DOHH2 (cell line): ENCODE measurements around the gene SLC39A11.

Source experiments
- H3F3A ChIP-seq: fragments of 200-600 bp; sonication (generic), shearing (Covaris generic); 2 replicates; pipeline ENCODE4 v1.6.0; 2016; ENCODE audit warnings: antibody characterized with exemption, mild to moderate bottlenecking; ENCODE audit not compliant: control insufficient read depth, insufficient read depth
- H3K27ac ChIP-seq: fragments of 200-600 bp; sonication (generic); 2 replicates; pipeline ENCODE4 v1.5.1; 2014; ENCODE audit warnings: low read depth, mild to moderate bottlenecking, low read length, moderate library complexity
- H3K27me3 ChIP-seq: fragments of 200-600 bp; sonication (generic); 2 replicates; pipeline ENCODE4 v1.6.1; 2014; ENCODE audit warnings: mild to moderate bottlenecking, low read length, mixed read lengths; ENCODE audit not compliant: control insufficient read depth
- H3K36me3 ChIP-seq: fragments of 200-600 bp; sonication (generic); 2 replicates; pipeline ENCODE4 v1.6.1; 2014; ENCODE audit warnings: mild to moderate bottlenecking, low read length, moderate library complexity, mixed read lengths; ENCODE audit not compliant: control insufficient read depth
- H3K4me1 ChIP-seq: fragments of 200-600 bp; sonication (generic); 2 replicates; pipeline ENCODE4 v1.6.1; 2014; ENCODE audit warnings: mild to moderate bottlenecking, low read length, mixed read lengths; ENCODE audit not compliant: control insufficient read depth
- H3K4me2 ChIP-seq: fragments of 200-600 bp; sonication (generic); 2 replicates; pipeline ENCODE4 v1.6.0; 2014; ENCODE audit warnings: mild to moderate bottlenecking, low read length, moderate library complexity
- H3K4me3 ChIP-seq: fragments of 200-600 bp; sonication (generic); 2 replicates; pipeline ENCODE4 v1.5.1; 2014; ENCODE audit warnings: mild to moderate bottlenecking, low read length, mixed read lengths
- H3K79me2 ChIP-seq: fragments of 200-600 bp; sonication (generic); 2 replicates; pipeline ENCODE4 v1.6.1; 2014; ENCODE audit warnings: mild to moderate bottlenecking, low read length, mixed read lengths; ENCODE audit not compliant: control insufficient read depth
- H3K9me2 ChIP-seq: fragments of 200-600 bp; sonication (generic); replicated peaks from 2 replicates; pipeline ENCODE4 v1.6.1; 2014; ENCODE audit warnings: mild to moderate bottlenecking, low read length, mixed read lengths; ENCODE audit not compliant: control insufficient read depth
- H3K9me3 ChIP-seq: fragments of 200-600 bp; sonication (generic); 2 replicates; pipeline ENCODE4 v1.6.1; 2014; ENCODE audit warnings: antibody characterized with exemption, low read length, mixed read lengths; ENCODE audit not compliant: control insufficient read depth, insufficient read depth
- H4K20me1 ChIP-seq: fragments of 200-600 bp; sonication (generic); 2 replicates; pipeline ENCODE4 v1.6.0; 2014; ENCODE audit warnings: low read depth, mild to moderate bottlenecking, antibody characterized with exemption, low read length, moderate library complexity; ENCODE audit not compliant: control insufficient read depth, insufficient read depth
- EZH2phosphoT487 ChIP-seq: fragments of 200-600 bp; sonication (generic); IDR thresholded peaks from 2 replicates; pipeline ENCODE4 v1.6.1; 2017; ENCODE audit warnings: borderline replicate concordance, mild to moderate bottlenecking, antibody characterized with exemption, low read length, moderate library complexity, mixed read lengths
- TF ChIP-seq, protein P1 (sequence below): fragments of 200-600 bp; sonication (generic); IDR thresholded peaks from one replicate; pipeline ENCODE4 v1.5.1; 2014; ENCODE audit warnings: antibody characterized with exemption, mild to moderate bottlenecking, low read depth, low read length; ENCODE audit not compliant: poor library complexity, severe bottlenecking

SLC39A11 gene

DNA sequence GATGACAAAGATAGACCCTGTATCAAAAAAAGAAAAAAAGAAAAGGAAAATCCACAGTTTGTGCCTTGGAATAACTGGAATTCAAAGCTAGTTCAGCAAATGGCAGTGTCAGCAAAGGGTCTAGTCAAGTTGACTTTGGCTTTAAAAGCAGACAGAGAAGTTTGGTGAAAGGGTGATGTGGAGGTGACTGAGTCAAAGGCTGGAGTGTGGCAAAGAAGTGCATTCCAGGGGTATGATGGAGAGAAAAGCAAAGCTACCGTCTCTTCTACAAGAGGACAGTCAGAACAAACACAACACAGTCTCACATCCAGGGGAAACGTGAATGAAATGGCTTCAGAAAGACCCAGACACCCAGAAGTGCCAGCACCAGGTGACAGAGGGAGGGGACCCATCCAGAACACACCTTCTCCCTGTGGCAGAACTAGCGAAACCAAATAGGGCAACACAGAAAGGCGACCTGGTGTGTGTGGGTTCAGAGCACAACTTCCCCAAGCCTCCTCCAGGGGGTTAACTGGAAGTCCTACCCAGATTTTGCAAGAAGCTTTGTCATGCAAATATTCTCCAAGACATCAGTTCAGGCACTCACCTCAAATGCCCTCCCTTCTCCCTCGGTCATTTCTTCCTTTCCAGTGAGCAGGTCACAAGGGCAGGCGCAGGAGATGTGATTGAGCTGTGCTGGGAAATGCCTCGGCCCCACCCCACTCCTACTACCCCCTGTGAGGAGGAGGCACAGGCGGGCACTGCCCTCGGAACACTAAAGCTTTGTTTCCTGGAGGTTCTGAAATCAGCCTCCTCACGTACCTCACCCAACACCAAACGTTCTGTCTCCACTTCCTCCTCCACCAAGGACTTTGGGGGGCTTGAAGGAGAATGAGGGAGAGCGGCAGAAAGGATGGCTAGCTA is 489.7 kb downstream of the SLC39A11 start:
- Histone ChIP-seq H3K4me2 (no peak overlapping the region), H3K9me2 (no peaks in the 10 kb centered on the region), H3K27ac (no peak overlapping the region)

DNA sequence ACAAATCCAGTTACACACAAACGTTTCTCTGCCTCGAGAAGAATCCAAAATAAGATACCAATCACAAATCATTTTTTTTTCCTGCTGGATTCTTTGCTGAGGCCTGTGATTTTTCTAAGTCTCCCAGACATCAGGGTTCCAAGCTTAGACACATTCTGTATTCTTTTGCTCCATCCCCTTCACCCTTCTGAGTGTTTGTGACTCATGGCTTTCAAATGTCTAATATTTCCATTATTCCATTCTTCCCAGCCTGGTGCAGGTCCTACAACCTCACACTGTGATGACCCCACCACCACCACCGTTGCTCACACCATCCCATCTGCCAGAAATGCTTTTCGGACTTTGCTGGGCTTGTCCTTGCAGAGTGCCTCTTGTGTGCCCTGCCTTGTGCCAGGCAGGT is 491.6 kb downstream of the SLC39A11 start:
- Histone ChIP-seq H3K79me2 (no peaks in the 10 kb centered on the region), H3K9me2 (no peaks in the 10 kb centered on the region), H3F3A (no peaks in the 10 kb centered on the region), H3K36me3 (no peaks in the 10 kb centered on the region), H3K27me3 (no peaks in the 10 kb centered on the region; the same call in 1 of the 2 replicates), H3K9me3 (no peaks in the 10 kb centered on the region), H3K27ac (no peak overlapping the region), H3K4me1 (no peaks in the 10 kb centered on the region), H3K4me3 (no peak overlapping the region), H3K4me2 (no peak overlapping the region), H4K20me1 (no peaks in the 10 kb centered on the region)
- no peak for TF ChIP-seq EZH2phosphoT487
- TF ChIP-seq, protein P1, sequence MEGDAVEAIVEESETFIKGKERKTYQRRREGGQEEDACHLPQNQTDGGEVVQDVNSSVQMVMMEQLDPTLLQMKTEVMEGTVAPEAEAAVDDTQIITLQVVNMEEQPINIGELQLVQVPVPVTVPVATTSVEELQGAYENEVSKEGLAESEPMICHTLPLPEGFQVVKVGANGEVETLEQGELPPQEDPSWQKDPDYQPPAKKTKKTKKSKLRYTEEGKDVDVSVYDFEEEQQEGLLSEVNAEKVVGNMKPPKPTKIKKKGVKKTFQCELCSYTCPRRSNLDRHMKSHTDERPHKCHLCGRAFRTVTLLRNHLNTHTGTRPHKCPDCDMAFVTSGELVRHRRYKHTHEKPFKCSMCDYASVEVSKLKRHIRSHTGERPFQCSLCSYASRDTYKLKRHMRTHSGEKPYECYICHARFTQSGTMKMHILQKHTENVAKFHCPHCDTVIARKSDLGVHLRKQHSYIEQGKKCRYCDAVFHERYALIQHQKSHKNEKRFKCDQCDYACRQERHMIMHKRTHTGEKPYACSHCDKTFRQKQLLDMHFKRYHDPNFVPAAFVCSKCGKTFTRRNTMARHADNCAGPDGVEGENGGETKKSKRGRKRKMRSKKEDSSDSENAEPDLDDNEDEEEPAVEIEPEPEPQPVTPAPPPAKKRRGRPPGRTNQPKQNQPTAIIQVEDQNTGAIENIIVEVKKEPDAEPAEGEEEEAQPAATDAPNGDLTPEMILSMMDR = no peak

More for the DNA sequence above, 489.7 kb downstream of the SLC39A11 start:
- H3K27me3 ChIP-seq = no peaks in the 10 kb centered on the region; the same call in 1 of the 2 replicates
- no peaks in the 10 kb centered on the region for H4K20me1 ChIP-seq
- no peak overlapping the region for H3K4me3 ChIP-seq
- H3K79me2 ChIP-seq = no peaks in the 10 kb centered on the region
- TF ChIP-seq, protein P1 = no peak
- no peak for TF ChIP-seq EZH2phosphoT487
- H3K4me1 ChIP-seq = no peaks in the 10 kb centered on the region
- H3F3A ChIP-seq = no peaks in the 10 kb centered on the region
- no peaks in the 10 kb centered on the region for H3K36me3 ChIP-seq
- 0 out of 2 replicates have a peak, but pooled peaks cover 3% of the 10 kb centered on the region for H3K9me3 ChIP-seq

DNA sequence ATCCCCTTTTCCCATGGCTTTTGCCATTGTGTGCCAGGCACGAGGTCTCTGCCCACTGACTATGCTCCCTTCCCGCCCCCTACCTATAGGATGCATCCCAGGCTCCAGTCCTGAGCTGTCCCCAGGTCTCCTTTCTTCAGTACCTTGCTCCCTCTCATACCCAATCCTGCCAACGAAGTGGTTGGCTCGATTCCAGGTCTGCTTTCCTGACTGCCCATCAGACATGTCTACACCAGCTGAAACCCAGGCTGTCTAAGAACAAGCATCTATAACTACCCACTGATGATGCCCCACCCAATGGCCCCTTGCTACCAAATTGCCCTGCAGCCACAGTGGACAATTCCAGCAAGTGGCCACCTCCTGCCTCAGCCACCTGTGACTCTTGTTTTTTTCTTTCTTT is 492.6 kb downstream of the SLC39A11 start:
- TF ChIP-seq EZH2phosphoT487 = no peak
- TF ChIP-seq, protein P1 = no peak
- Histone ChIP-seq H3K27me3 (no peaks in the 10 kb centered on the region; the same call in 1 of the 2 replicates), H3K36me3 (no peaks in the 10 kb centered on the region), H4K20me1 (no peaks in the 10 kb centered on the region), H3K9me3 (no peaks in the 10 kb centered on the region), H3F3A (no peaks in the 10 kb centered on the region), H3K79me2 (no peaks in the 10 kb centered on the region), H3K4me1 (no peaks in the 10 kb centered on the region), H3K27ac (no peak overlapping the region), H3K4me2 (no peak overlapping the region), H3K4me3 (no peak overlapping the region), H3K9me2 (no peaks in the 10 kb centered on the region)
